ENCODE results near the gene DNASE1L1. TPM values are rescaled to one million over a fixed set of nuclear protein-coding genes. Genes with fewer than 3 reads are reported as not detected.

Gene DNASE1L1
- total RNA-seq, 1 experiment from 2014 or later: 8.8 TPM

DNA sequence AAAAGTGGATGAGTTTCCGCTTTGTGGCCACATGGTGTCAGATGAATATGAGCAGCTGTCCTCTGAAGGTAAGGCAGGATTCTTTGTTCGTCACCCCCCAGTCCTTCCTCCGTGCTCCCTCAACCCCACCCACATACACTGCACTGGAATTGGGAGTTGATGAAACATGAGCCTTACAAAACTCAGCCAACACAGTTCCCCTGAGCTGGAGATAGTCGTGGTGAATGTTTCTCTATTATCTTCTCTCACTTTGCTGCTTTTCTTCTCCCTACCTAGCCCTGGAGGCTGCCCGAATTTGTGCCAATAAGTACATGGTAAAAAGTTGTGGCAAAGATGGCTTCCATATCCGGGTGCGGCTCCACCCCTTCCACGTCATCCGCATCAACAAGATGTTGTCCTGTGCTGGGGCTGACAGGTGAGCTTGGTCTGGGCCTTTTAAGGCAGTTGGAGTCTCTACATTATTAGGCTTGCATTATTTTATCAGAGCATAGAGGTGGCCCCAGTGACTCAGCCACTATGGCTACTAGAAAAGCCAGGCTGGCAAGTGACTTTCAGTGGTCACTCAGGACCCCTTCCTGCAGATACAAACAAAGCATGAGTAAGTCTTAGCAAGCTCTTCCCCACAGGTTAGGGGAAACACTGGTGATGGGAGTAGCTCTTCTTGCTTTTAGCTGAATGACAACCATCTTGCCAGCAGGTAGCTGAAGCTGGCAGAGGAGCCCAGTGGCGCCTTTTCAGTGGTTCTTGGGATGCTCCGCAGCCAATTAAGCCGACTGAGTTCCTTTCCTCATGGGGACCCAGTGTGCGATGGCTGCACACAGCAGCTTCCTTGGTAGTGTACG is 9.3 kb downstream of the DNASE1L1 start:
- peak overlapping the region; percentile 100 for H3K27ac Mint-ChIP-seq (ENCODE audit: unreplicated experiment)
- peaks cover 21% of the 10 kb centered on the region for H3K4me1 ChIP-seq
- H3K4me1 Mint-ChIP-seq (ENCODE audit: low read depth, unreplicated experiment): peaks cover 8% of the 10 kb centered on the region
- intact Hi-C loops (cut with micrococcal nuclease; ENCODE audit: unreplicated experiment): no loop called here
- peak overlapping the region; percentile 97 for H3K4me3 Mint-ChIP-seq (ENCODE audit: unreplicated experiment)
- no peaks in the 10 kb centered on the region for H3K27me3 ChIP-seq (replicated peaks; ENCODE audit: control insufficient read depth, insufficient read depth, low read length)
- H3K9me3 ChIP-seq: no peaks in the 10 kb centered on the region
- no TSS peak for BruUV-seq (replicated peaks)
- TF ChIP-seq, protein P1, sequence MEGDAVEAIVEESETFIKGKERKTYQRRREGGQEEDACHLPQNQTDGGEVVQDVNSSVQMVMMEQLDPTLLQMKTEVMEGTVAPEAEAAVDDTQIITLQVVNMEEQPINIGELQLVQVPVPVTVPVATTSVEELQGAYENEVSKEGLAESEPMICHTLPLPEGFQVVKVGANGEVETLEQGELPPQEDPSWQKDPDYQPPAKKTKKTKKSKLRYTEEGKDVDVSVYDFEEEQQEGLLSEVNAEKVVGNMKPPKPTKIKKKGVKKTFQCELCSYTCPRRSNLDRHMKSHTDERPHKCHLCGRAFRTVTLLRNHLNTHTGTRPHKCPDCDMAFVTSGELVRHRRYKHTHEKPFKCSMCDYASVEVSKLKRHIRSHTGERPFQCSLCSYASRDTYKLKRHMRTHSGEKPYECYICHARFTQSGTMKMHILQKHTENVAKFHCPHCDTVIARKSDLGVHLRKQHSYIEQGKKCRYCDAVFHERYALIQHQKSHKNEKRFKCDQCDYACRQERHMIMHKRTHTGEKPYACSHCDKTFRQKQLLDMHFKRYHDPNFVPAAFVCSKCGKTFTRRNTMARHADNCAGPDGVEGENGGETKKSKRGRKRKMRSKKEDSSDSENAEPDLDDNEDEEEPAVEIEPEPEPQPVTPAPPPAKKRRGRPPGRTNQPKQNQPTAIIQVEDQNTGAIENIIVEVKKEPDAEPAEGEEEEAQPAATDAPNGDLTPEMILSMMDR (IDR thresholded peaks at IDR 0.05; ENCODE audit: insufficient read depth in 1 of 2, low read depth in 1 of 2, low read length in 1 of 2, severe bottlenecking in 1 of 2, unreplicated experiment in 1 of 2): no peak
- ChIA-PET CTCF (no interaction called here), POLR2A (no interaction called here)
- peaks cover 63% of the 10 kb centered on the region for H3K36me3 Mint-ChIP-seq (ENCODE audit: insufficient read depth, unreplicated experiment)
- no peak for DNase-seq
- peak overlapping the region; percentile 76 for H3K4me3 ChIP-seq (ENCODE audit: low read depth, low read length)
- no peaks in the 10 kb centered on the region for H3K27me3 Mint-ChIP-seq (ENCODE audit: insufficient read depth, unreplicated experiment)
- H3K9me3 Mint-ChIP-seq (ENCODE audit: unreplicated experiment): no peaks in the 10 kb centered on the region
- peaks cover 5% of the 10 kb centered on the region for H3K36me3 ChIP-seq (ENCODE audit: control insufficient read depth, insufficient read depth, low read length)

- H3K27me3 Mint-ChIP-seq (ENCODE audit: insufficient read depth, unreplicated experiment): no peaks in the 10 kb centered on the region
- Histone ChIP-seq H3K9me3 (no peaks in the 10 kb centered on the region), H3K4me3 (ENCODE audit: low read depth, low read length) (peak overlapping the region; percentile 76), H3K27me3 (replicated peaks; ENCODE audit: control insufficient read depth, insufficient read depth, low read length) (no peaks in the 10 kb centered on the region), H3K36me3 (ENCODE audit: control insufficient read depth, insufficient read depth, low read length) (peaks cover 5% of the 10 kb centered on the region), H3K4me1 (peaks cover 21% of the 10 kb centered on the region)
- BruUV-seq (replicated peaks): TSS peak; percentile 80
- no peaks in the 10 kb centered on the region for H3K9me3 Mint-ChIP-seq (ENCODE audit: unreplicated experiment)
- intact Hi-C loops (cut with micrococcal nuclease; ENCODE audit: unreplicated experiment): no loop called here
- peak overlapping the region; percentile 100 for H3K27ac Mint-ChIP-seq (ENCODE audit: unreplicated experiment)
- TF ChIP-seq, protein P1 (IDR thresholded peaks at IDR 0.05; ENCODE audit: insufficient read depth in 1 of 2, low read depth in 1 of 2, low read length in 1 of 2, severe bottlenecking in 1 of 2, unreplicated experiment in 1 of 2): peak; percentile 61 to 69
- CTCF ChIA-PET: interaction anchor here (0.8 kb wide), 2 partner anchors 13 to 26 kb away, joined by 3 read pairs; no protein-coding TSS in a partner anchor
- H3K36me3 Mint-ChIP-seq (ENCODE audit: insufficient read depth, unreplicated experiment): peaks cover 63% of the 10 kb centered on the region
- DNase-seq: peak; percentile 80 to 82
- peaks cover 8% of the 10 kb centered on the region for H3K4me1 Mint-ChIP-seq (ENCODE audit: low read depth, unreplicated experiment)
- POLR2A ChIA-PET: interaction anchor here (1.1 to 1.3 kb wide), 4 partner anchors 20 to 91 kb away, joined by 4 to 8 read pairs (median 6); partner anchors contain the start of genes EMD and SLC10A3
- peak overlapping the region; percentile 97 for H3K4me3 Mint-ChIP-seq (ENCODE audit: unreplicated experiment)
These were observed 10.2 kb downstream of the DNASE1L1 start for GRCh38 chrX:154398668-154399526.

Data from Caco-2 (cell line).